ENCODE data around the gene PER1. TPM values are rescaled to one million over a fixed set of nuclear protein-coding genes. Genes with fewer than 3 reads are reported as not detected.

Gene PER1
- total RNA-seq, 1 experiment from 2014 or later, result 17.1 TPM

DNA sequence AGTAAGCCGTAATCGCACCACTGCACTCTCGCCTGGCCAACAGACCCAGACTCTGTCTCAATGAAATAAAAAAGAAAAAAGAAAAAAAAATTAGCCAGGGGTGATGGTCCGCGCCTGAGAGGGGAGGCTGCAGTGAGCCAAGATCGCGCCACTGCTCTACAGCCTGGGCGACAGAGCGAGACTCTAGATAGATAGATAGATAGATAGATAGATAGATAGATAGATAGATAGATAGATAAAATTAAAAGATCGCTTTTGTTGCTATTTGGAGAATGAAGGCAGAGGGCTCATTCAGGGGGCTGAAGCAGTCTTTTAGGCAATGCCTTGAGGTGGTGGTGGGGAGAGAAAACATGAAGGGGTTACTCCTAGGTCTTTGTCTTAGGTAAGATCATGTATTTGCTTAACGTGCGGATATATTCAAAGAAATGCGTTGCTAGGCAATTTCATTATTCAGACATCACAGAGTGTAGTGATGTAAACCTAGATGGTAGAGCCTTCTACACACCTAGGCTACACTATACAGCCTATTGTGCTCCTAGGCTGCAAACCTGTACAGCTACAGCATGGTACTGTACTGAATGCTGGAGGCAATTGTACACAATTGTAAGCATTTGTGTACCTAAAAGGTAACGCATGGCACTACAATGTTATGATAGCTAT, 23.9 kb downstream of the PER1 start:
- POLR2A ChIA-PET, result no interaction called here
- in situ Hi-C loops (cut with HindIII; ENCODE audit: low pct_unique_long_range_greater_than_20kb, low sequenced_read_pairs) (no loop called here), intact Hi-C loops (cut with micrococcal nuclease; ENCODE audit: unreplicated experiment) (loop anchor here (10.0 kb wide), 1 partner anchor 97 kb away; no protein-coding TSS in a partner anchor)
- Histone ChIP-seq H3K27ac (ENCODE audit: low read length) (no peak overlapping the region), H3K9me3 (ENCODE audit: control insufficient read depth, insufficient read depth, low read depth, low read length) (no peaks in the 10 kb centered on the region), H3K4me3 (ENCODE audit: low read depth in 2 of 2, low read length in 2 of 2) (no peak overlapping the region), H3K27me3 (ENCODE audit: control insufficient read depth, insufficient read depth, low read length) (no peaks in the 10 kb centered on the region), H3K36me3 (ENCODE audit: control insufficient read depth, insufficient read depth, low read length) (no peaks in the 10 kb centered on the region), H3K4me1 (ENCODE audit: control insufficient read depth, insufficient read depth, low read length) (peaks cover 7% of the 10 kb centered on the region)
- no peak for ATAC-seq
- no peak for DNase-seq (ENCODE audit: low read depth, low spot score)
- CTCF ChIA-PET, result no interaction called here
- TF ChIP-seq POLR2AphosphoS5 (IDR thresholded peaks at IDR 0.05; ENCODE audit: low read depth, low read length) (no peak), SIN3A (IDR thresholded peaks at IDR 0.05; ENCODE audit: borderline replicate concordance, insufficient read depth, low read depth, low read length) (no peak), TCF7L2 (IDR thresholded peaks at IDR 0.05; ENCODE audit: low read depth, low read length) (no peak)
- TF ChIP-seq, protein P1, sequence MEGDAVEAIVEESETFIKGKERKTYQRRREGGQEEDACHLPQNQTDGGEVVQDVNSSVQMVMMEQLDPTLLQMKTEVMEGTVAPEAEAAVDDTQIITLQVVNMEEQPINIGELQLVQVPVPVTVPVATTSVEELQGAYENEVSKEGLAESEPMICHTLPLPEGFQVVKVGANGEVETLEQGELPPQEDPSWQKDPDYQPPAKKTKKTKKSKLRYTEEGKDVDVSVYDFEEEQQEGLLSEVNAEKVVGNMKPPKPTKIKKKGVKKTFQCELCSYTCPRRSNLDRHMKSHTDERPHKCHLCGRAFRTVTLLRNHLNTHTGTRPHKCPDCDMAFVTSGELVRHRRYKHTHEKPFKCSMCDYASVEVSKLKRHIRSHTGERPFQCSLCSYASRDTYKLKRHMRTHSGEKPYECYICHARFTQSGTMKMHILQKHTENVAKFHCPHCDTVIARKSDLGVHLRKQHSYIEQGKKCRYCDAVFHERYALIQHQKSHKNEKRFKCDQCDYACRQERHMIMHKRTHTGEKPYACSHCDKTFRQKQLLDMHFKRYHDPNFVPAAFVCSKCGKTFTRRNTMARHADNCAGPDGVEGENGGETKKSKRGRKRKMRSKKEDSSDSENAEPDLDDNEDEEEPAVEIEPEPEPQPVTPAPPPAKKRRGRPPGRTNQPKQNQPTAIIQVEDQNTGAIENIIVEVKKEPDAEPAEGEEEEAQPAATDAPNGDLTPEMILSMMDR (IDR thresholded peaks at IDR 0.05), result no peak
- TF ChIP-seq, protein P2, sequence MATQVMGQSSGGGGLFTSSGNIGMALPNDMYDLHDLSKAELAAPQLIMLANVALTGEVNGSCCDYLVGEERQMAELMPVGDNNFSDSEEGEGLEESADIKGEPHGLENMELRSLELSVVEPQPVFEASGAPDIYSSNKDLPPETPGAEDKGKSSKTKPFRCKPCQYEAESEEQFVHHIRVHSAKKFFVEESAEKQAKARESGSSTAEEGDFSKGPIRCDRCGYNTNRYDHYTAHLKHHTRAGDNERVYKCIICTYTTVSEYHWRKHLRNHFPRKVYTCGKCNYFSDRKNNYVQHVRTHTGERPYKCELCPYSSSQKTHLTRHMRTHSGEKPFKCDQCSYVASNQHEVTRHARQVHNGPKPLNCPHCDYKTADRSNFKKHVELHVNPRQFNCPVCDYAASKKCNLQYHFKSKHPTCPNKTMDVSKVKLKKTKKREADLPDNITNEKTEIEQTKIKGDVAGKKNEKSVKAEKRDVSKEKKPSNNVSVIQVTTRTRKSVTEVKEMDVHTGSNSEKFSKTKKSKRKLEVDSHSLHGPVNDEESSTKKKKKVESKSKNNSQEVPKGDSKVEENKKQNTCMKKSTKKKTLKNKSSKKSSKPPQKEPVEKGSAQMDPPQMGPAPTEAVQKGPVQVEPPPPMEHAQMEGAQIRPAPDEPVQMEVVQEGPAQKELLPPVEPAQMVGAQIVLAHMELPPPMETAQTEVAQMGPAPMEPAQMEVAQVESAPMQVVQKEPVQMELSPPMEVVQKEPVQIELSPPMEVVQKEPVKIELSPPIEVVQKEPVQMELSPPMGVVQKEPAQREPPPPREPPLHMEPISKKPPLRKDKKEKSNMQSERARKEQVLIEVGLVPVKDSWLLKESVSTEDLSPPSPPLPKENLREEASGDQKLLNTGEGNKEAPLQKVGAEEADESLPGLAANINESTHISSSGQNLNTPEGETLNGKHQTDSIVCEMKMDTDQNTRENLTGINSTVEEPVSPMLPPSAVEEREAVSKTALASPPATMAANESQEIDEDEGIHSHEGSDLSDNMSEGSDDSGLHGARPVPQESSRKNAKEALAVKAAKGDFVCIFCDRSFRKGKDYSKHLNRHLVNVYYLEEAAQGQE (IDR thresholded peaks at IDR 0.05; ENCODE audit: insufficient read depth in 1 of 2, low read depth in 2 of 2, low read length in 1 of 2), result no peak
- no TSS peak for BruUV-seq (replicated peaks)

DNA sequence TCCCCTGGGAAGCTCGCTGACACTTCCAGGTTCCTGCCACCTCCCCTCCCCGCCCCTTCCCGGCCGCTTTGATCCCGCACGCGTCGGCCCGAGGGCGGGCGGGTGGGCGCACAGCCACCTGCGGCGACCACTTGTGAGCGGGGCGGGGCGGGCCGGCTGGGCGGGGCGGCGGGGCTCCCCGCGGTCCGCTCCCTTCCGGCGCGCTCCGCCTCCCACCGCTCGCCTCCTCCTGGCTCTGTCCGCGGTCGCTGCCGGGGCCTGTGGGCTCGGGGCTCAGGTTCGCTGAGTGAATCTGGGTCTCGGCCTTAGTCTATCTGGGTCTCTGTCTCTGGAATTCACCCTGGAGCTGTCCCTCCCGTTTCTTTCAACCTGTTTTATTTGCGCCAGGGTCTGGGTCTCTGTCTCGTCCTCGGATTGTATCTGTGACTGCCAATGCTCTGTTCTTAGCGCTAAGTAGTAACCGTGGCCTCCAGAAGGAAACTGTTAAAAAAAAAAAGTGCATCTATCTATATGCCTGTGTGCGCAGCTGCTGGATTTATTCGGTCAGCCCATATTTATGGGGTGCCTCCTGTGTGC, 25.6 kb downstream of the PER1 start:
- H3K27ac ChIP-seq (ENCODE audit: low read length), result peak overlapping the region; percentile 46; the same call in 1 of the 2 replicates
- intact Hi-C loops (cut with micrococcal nuclease; ENCODE audit: unreplicated experiment), result loop anchor here (10.0 kb wide), 1 partner anchor 98 kb away; no protein-coding TSS in a partner anchor
- no TSS peak for BruUV-seq (replicated peaks)

More for the DNA sequence above, 25.6 kb downstream of the PER1 start:
- DNase-seq (ENCODE audit: low read depth, low spot score), result no peak
- peak; percentile 54 for ATAC-seq
- H3K27me3 ChIP-seq (ENCODE audit: control insufficient read depth, insufficient read depth, low read length), result no peaks in the 10 kb centered on the region
- no peaks in the 10 kb centered on the region for H3K36me3 ChIP-seq (ENCODE audit: control insufficient read depth, insufficient read depth, low read length)
- ChIA-PET POLR2A (interaction anchor here (1.0 kb wide), 1 partner anchor 47 kb away, joined by 3 read pairs; no protein-coding TSS in a partner anchor), CTCF (no interaction called here)
- in situ Hi-C loops (cut with HindIII; ENCODE audit: low pct_unique_long_range_greater_than_20kb, low sequenced_read_pairs), result no loop called here
- peak overlapping the region; percentile 60 to 92 for H3K4me3 ChIP-seq (ENCODE audit: low read depth in 2 of 2, low read length in 2 of 2)
- peaks cover 7% of the 10 kb centered on the region for H3K4me1 ChIP-seq (ENCODE audit: control insufficient read depth, insufficient read depth, low read length)
- no peaks in the 10 kb centered on the region for H3K9me3 ChIP-seq (ENCODE audit: control insufficient read depth, insufficient read depth, low read depth, low read length)
- TF ChIP-seq, protein P2 (IDR thresholded peaks at IDR 0.05; ENCODE audit: insufficient read depth in 1 of 2, low read depth in 2 of 2, low read length in 1 of 2), result no peak
- TF ChIP-seq POLR2AphosphoS5 (IDR thresholded peaks at IDR 0.05; ENCODE audit: low read depth, low read length) (no peak), TCF7L2 (IDR thresholded peaks at IDR 0.05; ENCODE audit: low read depth, low read length) (no peak), SIN3A (IDR thresholded peaks at IDR 0.05; ENCODE audit: borderline replicate concordance, insufficient read depth, low read depth, low read length) (no peak)
- TF ChIP-seq, protein P1 (IDR thresholded peaks at IDR 0.05), result no peak

Data from Panc1 (cell line).